GM19397 (cell line): ENCODE results near the gene KRT83.
A peak's percentile ranks its signal among the peaks of the same experiment; 100 is the strongest.
"Not testable (repeated sequence)": the region's sequence is repeated elsewhere in the genome, so short reads cannot be mapped to it uniquely, and the experiment has no call there.

Source experiments
- ATAC-seq: cut with Tn5 transposase; IDR thresholded peaks from one replicate; pipeline ENCODE4 v1.9.1; 2021; ENCODE audit warnings: mild to moderate bottlenecking, moderate library complexity; ENCODE audit not compliant: unreplicated experiment

Gene KRT83

GRCh38 chr12:52334185-52334584 is 13.0 kb upstream of the KRT83 start:
- no peak for ATAC-seq

GRCh38 chr12:52333321-52333720 is 12.1 kb upstream of the KRT83 start:
- no peak for ATAC-seq

- ATAC-seq, result no peak
These were observed 11.2 kb upstream of the KRT83 start for GRCh38 chr12:52332381-52332780.

GRCh38 chr12:52331833-52332232 is 10.6 kb upstream of the KRT83 start:
- ATAC-seq, result no peak

GRCh38 chr12:52331039-52331438 is 9.8 kb upstream of the KRT83 start:
- ATAC-seq, result no peak

- ATAC-seq, result no peak
These were observed 6.8 kb upstream of the KRT83 start for GRCh38 chr12:52327830-52328500.

GRCh38 chr12:52327052-52327829 is 6.0 kb upstream of the KRT83 start:
- ATAC-seq, result peak; percentile 80

GRCh38 chr12:52324153-52324444 is 2.9 kb upstream of the KRT83 start:
- no peak for ATAC-seq

- ATAC-seq, result no peak
These were observed 2.4 kb upstream of the KRT83 start for GRCh38 chr12:52323416-52324152.

GRCh38 chr12:52323001-52323400 is 1.8 kb upstream of the KRT83 start:
- no peak for ATAC-seq

GRCh38 chr12:52322069-52322468 is 871 bp upstream of the KRT83 start:
- ATAC-seq, result no peak

GRCh38 chr12:52321418-52321817 is 220 bp upstream of the KRT83 start:
- ATAC-seq, result no peak

GRCh38 chr12:52319097-52319496 is 2.1 kb downstream of the KRT83 start:
- no peak for ATAC-seq

GRCh38 chr12:52318241-52318990 is 2.8 kb downstream of the KRT83 start:
- ATAC-seq, result no peak

- no peak for ATAC-seq
These were observed 3.6 kb downstream of the KRT83 start for GRCh38 chr12:52317468-52318052.

GRCh38 chr12:52316701-52317100 is 4.5 kb downstream of the KRT83 start:
- no peak for ATAC-seq

- ATAC-seq, result no peak
These were observed 4.9 kb downstream of the KRT83 start for GRCh38 chr12:52316290-52316689.

GRCh38 chr12:52315721-52316120 is 5.5 kb downstream of the KRT83 start:
- ATAC-seq, result not testable (repeated sequence)

- no peak for ATAC-seq
These were observed 6.7 kb downstream of the KRT83 start for GRCh38 chr12:52314511-52314910.

GRCh38 chr12:52313926-52314325 is 7.3 kb downstream of the KRT83 start:
- ATAC-seq, result no peak

GRCh38 chr12:52313461-52313860 is 7.7 kb downstream of the KRT83 start:
- ATAC-seq, result no peak
